ENCODE measurements around the gene SPINK1.
"Not testable (repeated sequence)": the region's sequence is repeated elsewhere in the genome, so short reads cannot be mapped to it uniquely, and the experiment has no call there.

SPINK1 gene

DNA sequence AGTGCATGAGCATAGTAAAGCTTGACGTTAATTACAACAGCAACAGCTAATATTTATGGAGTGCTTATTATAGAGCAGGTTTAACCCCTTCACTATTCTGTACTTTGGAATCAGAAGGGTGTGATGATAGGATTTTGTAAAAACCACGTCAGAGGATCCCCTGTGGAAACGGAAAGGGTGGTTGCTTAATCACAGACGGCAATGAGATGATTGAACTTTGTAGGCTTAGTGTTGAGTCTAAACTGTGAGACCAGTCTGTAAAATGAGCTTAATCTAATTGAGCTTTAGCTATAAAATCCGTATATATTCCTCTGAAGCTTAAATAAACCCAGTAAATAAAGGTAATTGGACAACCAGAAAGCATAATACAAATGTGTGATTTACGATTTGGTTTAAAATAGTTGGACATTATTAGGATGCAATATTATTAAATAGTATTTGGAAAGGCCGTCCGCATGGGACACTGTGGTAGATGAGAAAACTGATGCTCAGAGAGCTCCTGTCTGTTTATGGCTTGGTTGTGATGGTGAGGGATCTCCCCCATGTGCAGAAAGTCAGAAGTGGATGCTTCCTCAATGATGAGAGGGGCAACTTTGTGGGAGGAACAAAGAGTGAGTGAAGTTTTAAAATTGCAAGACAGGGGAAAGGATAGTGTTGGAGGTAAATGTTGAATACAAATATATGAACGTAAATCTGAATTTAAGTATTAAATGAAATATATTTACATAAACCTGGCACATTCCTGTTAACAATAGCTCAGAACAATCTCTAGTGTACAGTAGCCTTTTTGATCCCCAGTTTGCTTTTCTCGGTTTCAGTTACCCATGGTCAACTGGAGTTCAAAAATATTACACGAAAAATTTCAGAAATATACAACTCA, 23.7 kb upstream of the SPINK1 start:
- DNase-seq (ENCODE audit: low read depth) = no peak

DNA sequence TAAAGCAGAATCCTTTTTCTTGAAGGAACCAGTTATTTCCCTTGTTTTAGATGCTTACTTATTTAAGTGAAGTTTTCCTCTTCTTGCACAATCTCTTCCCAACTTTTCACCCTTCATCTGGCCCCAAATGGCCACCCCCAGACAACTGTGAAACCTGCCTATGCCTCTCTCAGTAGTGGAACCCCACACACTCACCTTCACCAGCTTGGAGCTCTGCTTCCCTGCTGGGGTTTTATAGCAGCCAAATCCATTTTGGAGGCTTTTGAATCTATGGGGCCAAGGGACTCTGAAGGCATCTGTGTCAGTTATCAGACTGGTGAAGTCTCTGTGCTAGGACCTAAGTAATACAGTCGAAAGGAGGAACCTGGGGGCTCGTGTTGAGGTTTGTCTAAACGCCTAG, 22.9 kb upstream of the SPINK1 start:
- no peak for DNase-seq (ENCODE audit: low read depth)

DNA sequence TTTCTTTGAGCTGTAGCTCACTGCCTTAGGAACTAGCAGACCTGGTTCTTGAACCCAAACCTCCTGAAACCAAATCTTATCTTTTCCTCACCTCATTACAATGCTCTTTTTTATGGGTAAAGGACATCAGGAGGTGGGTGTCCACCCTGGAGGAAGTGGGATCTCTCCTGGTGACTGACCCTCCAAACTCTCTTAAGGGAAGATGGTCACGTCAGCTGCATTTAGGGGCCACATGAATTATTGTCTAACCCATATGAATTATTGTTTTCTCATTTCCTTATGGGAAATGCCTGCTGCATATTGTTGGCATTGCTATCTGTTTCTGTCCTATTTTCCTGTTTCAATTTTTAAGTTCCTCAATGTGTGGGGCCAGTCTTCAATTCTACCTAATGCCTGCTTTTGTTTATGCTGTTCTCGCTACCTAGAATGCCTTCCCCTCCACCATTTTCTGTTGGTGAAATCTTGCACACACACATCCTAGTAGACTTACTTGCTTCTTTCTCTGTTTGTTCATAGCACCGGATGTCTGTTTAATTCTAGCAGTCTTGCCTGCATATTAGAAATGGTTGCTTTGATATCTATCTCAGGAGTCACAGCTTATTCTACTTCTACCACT, 22.0 kb upstream of the SPINK1 start:
- DNase-seq (ENCODE audit: low read depth) = no peak

GRCh38 chr5:147852365-147852764, 20.9 kb upstream of the SPINK1 start:
- DNase-seq (ENCODE audit: low read depth) = no peak

DNA sequence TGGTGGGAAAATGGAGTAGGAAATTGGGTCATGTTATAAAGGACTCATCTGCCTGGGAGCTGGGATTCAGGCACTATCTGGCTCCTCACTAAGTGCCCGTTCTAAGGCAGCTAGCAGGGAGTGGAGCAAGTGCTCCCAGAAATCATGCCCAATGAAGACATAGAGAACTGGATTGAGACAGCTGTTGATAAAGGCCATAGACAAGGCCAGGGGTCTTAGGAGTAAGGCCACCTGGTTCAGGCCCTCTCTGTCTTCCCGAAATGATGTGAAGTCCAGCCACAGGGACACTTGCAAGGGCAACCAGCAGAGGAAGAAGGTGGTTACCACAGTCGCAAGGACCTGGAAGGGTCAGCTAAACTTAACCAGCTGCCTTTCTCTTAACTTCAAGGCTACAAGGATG, 20.1 kb upstream of the SPINK1 start:
- DNase-seq (ENCODE audit: low read depth) = no peak

DNA sequence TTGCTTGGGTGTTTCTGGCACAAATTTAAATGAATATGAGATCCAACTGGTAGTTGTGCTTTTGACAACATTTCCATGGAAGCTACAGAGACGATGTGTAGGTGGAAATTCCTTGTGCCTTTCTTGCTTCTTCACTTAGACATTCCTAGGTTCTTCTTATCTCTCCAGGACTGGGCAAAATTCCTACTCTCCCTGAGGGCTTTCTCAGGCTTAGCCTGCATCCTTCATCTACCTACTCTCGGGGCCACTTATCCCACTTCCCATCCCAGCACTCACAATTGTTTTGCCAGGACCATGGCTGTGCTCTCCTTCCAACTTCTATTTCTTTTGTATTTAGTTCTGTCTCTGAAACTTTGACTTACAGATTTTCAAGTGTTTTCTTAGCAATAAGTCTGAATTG, 17.8 kb upstream of the SPINK1 start:
- DNase-seq (ENCODE audit: low read depth) = no peak

DNA sequence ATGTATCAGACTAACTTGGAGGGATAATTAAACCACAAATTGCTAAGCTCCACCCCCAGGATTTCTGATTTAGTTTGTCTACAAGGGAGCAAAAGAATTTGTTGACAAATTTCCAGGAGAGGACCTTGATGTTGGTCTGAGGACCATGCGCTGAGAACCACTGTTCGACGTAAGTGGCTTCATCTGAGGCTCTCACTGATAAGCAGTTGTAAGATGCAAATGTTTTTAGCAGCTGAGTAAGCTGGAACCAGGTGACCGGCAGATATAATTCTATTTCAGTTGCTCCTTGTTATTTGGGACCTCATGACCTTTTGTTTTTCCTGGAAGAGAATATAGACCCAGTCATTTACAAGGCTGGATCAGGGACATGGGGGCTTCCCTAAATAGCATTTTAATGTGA, 14.1 kb upstream of the SPINK1 start:
- no peak for DNase-seq (ENCODE audit: low read depth)

DNA sequence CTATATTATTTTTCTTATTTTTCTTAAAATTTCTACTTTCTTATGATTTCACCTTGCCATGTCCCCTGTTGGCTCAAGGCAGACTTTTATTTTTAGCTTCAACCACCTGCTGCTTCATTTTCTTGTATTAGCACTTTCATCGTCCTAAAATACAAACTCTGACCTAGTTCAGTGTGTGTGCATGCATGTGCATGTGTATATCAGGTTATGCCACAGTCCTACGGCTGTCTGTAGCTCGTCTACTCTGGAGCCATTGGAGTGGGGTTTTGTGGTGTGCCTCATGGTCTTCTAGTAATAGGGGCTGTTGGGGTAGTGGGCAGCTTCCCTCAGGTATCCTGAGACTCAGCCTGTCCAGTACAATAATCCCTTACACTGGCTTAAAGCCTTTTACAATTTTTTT, 13.4 kb upstream of the SPINK1 start:
- DNase-seq (ENCODE audit: low read depth) = no peak

DNA sequence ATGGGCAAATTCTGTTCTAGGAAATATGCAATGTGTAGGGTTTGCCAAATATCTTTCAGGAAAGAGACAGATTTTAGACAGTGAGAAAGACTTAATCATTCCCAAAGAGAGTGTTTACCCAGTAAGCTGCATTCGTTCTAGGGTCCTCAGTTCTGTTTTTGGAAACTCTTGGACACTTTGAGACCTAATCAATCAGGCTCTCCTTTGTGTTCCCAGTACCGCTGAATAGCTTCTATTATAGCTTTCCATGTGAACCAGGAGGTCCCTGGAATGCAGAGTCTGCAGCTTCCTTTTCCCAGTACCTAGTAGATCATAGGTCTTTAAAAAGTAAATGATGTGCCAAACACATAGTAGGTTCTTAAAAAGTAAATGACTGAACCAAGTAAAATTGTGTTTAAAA, 11.4 kb upstream of the SPINK1 start:
- DNase-seq (ENCODE audit: low read depth) = no peak

GRCh38 chr5:147836439-147836838, 5.0 kb upstream of the SPINK1 start:
- DNase-seq (ENCODE audit: low read depth) = no peak

DNA sequence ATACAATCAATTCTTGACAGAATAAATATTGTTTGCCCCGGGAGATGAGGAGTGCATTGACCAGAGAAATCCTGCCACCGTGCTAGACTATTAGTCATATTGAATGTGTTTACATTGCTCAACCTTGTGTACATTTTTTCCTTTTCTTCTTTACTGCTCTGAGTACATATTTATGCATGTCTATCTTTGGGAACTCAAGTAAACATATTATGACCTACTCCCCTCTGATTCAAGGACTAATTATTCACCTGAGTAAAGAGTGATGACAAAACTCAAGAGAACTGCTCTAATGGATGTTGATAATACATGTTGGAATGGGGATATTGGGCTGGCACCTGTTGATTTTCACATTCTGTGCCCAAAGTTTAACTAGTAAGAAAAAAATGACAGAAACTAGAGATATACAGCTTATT, 3.9 kb upstream of the SPINK1 start:
- DNase-seq (ENCODE audit: low read depth) = peak; percentile 22

DNA sequence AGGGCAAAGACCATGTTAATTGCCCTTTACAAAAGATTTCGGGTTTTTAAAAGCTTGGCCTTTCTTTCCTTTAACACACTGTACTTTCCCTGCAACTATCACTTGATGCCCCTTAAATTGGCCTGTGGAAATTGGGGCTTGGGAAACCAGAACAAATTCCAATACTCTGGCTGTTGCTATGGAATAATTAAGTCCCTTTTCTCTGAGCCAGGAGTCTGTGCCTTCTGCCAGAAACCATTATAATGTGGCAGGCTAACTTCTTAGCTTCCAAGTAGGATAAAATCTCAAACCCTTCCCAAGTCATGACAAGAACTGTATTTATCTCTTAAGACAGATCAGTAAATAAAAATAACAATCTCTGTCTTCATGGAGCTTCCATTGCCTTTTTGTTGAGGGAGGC, 1.1 kb upstream of the SPINK1 start:
- DNase-seq (ENCODE audit: low read depth) = no peak

DNA sequence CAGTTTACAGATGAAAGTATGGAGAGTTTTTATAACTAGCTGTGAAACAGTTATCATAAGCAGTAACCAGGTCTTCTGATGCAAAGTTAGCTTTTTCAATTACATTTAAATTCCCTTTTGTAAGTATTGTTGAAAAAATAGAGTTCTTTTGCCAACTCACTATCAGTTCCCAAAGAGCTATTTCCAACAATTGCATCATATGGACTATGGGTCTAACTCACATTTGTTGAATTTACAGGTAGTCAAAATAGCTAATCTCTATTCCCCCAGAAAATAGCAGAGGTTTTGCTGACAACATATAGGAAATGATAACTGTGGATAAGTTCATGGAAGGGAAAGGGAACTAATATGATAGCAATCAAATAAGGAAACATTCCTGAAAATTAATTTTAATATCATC, 1.4 kb downstream of the SPINK1 start:
- DNase-seq (ENCODE audit: low read depth) = no peak

DNA sequence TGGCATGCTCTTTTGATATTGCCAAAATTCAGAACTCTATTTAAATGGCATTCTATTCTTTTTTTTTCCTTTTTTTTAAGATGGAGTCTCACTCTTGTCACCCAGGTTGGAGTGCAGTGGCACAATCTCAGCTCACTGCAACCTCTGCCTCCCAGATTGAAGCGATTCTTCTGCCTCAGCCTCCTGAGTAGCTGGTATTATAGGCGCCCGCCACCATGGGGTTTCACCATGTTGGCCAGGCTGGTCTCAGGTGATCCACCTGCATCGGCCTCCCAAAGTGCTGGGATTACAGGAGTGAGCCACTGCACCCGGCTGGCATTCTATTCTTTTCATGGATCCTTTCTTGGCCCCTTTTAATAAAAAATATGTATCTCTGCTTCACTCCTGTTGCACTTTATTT, 4.5 kb downstream of the SPINK1 start:
- not testable (repeated sequence) for DNase-seq (ENCODE audit: low read depth)

DNA sequence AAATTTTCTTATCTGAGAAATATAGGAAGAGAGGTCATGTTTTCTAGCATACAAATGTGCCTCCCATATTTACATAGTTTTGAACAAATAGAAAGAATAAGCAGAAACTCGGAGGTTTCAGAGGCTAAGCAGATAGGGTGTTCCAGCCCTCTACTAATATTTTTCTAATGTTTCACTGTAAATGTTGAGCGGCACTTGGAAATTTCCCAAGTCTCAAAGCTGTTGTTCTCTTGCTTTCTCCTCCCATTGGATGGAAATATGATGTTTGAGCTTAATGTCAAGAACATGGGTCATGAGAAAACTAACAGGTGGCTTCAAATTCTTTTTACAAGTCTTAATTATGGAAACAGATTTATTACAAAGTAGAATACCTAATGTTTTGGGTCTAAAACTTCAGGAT, 5.1 kb downstream of the SPINK1 start:
- DNase-seq (ENCODE audit: low read depth) = no peak

GRCh38 chr5:147822686-147823491, 8.6 kb downstream of the SPINK1 start:
- DNase-seq (ENCODE audit: low read depth) = peak; percentile 62

GRCh38 chr5:147822222-147822621, 9.2 kb downstream of the SPINK1 start:
- not testable (repeated sequence) for DNase-seq (ENCODE audit: low read depth)

DNA sequence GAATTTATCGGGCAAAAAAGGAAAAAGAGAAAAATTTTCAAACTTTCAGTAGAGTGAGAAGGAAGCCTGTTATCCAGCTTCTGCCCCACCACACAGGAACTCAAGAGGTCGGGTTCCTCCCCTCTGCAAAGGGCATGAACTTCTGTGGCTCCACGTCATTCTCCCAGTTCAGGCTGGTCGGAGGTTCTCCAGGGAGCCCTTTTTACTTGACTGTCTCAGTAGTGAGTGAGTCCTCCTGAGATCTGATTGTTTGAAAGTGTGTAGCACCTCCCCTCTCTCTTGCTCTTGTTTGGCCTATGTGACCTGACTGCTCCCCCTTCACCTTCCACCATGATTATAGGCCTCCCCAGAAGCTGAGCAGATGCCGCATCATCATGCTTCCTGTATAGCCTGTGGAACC, 9.7 kb downstream of the SPINK1 start:
- no peak for DNase-seq (ENCODE audit: low read depth)

- DNase-seq (ENCODE audit: low read depth) = no peak
Measured at GRCh38 chr5:147819261-147819770, 12.2 kb downstream of the SPINK1 start.

DNA sequence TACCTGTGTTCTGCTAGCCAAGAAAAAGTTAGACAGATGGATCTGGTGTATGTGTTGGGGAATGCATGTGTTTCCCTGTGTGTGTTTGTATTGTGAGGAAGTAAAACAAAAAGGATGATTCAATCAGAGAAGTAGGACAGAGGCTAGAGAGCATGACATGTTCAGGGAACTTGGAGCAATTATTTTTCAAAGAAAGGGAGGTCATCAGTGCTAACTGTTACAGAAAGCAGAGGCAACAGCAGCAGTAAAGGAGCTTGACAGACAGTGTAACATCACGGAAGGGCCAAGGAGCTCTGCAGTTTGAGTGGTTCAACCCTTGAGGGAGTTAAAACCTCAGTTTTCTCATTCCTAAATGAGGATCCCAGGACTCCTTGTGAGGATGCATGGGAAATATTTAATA, 13.2 kb downstream of the SPINK1 start:
- no peak for DNase-seq (ENCODE audit: low read depth)

- no peak for DNase-seq (ENCODE audit: low read depth)
Measured at GRCh38 chr5:147813696-147814095, 17.8 kb downstream of the SPINK1 start.

DNA sequence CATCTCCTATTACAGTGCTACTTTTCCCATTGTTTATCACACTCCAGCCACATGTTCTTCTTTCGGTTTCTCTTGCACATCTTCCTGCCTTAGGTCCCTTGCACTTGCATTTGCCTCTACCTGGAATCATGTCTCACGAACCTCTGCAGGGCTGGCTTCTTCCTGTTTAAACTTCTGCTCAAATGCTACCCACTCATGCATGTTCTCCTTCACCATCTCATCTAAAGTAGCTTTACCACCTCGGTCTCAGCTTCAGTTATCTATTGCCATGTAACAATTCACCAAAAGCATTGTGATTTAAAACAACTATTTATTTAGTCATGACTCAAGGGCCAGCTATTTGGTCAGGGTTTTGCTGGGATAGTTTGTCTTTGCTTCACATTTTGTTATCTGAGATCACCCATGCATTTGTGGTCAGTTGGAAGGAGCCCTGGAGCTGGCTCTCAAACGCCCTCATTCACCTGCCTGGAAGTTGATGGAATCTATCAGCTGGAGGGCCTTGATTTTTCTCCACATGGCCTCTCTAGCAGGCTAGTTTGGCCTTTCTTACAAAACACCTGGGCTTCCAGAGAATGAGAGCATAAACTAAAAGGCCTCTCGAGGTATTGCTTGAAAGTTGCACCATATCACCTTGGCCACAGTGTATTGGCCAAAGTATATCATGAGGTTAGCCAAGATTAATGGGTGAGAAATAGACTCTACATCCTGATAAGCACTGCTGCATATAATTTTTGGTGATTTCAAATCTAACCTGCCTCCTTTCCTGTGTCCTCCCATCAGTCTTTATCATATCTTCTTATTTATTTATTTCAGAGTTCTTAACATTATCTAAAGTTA, 21.4 kb downstream of the SPINK1 start:
- DNase-seq (ENCODE audit: low read depth) = no peak

Data from ELR (cell line).